Activated CD4-positive, alpha-beta T cell treated with anti-CD3 and anti-CD28 coated beads for 4 hours (primary cell): ENCODE measurements around the gene GOPC.
"Not testable (repeated sequence)": the region's sequence is repeated elsewhere in the genome, so short reads cannot be mapped to it uniquely, and the experiment has no call there.

Source experiments
- DNase-seq, 2 donors: peaks; one replicate each; pipeline ENCODE4 v3.0.0-alpha.2; 2020

The GOPC gene

DNA sequence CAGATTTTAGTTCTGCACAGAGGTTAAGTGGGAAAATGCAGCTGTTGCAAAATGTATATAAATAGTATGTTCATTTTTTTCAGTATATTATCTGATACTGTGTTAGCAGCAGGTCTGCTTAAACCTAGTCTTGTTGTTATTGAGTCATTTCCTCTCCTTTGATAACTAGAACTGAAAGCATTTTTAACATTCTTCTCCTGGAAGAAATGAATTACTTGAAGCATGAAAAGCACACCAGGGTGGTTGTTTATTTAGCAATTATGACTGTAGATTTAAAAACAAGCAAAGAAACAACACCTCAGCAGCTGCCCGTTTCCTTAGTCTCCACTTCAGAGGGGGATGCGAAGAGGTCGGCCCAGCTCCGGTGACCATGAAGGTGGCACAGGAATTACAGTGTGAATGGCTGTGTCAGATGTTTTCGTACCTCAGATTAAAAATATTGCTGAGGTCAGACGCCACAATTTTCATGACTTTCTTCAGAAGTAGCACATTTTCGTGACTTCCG, 53.5 kb downstream of the GOPC start:
- DNase-seq = peak; percentile 14 to 17

GRCh38 chr6:117547688-117548621, 54.4 kb downstream of the GOPC start:
- DNase-seq = peak; percentile 33 to 38

DNA sequence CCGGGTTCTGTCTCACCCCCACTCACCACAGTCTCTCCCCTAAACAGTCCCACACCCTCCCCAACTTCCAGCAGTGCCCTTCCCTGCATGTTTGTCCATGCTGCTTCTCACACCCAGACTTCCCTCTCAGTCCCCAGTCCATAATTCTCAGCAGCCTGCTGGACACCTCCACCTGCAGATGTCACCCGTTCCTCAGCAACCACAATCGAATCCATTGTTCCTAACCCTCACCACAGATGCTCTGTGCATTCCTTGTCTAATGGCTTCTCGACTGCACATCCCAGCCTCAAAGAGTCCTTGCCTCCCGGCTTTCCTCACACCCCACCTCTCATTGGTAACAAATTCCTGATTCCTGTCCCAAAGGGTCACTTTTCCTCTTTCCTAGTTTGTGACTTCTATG, 55.6 kb downstream of the GOPC start:
- DNase-seq = no peak

GRCh38 chr6:117545161-117545595, 57.1 kb downstream of the GOPC start:
- DNase-seq = no peak

GRCh38 chr6:117544716-117545115, 57.6 kb downstream of the GOPC start:
- DNase-seq = no peak

DNA sequence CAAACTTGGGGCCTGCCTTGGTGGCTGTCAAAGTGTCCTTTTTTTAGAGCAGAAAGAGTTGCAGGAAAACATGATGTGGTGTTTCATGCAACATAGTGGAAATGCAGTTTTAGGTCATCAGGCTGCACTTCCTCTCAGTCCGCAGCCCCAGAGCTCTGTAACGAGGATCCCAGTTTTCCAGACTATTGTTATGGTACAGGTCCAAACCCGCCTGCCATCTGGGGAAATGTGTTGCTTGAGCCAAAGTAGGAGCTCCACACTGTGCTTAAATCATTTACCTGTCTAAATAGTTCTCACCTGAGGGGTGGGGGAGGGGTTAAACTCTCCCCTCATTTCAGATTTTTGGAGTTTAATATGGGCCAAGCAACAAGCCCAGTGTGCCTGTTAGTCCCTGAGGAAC, 59.8 kb downstream of the GOPC start:
- no peak for DNase-seq

- no peak for DNase-seq
Measured at GRCh38 chr6:117540670-117541069, 61.6 kb downstream of the GOPC start.

DNA sequence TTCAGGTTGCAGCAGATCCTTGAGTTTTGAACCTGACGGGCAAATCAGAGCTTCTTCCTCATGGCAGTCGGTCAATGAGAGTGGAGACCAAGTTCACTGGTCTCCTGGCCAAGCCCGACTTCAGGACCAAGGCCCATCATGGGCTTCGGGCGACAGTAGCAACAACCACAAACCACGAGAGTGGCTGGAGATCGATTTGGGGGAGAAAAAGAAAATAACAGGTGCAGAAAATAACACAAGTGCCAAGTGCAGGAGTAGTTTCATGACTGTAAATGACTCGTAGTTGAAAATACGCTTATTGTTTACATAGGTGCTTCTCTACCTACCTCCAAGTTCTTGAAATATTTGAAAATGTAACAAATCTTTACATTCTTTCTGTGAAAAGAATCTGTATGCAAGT, 63.7 kb downstream of the GOPC start:
- no peak for DNase-seq

DNA sequence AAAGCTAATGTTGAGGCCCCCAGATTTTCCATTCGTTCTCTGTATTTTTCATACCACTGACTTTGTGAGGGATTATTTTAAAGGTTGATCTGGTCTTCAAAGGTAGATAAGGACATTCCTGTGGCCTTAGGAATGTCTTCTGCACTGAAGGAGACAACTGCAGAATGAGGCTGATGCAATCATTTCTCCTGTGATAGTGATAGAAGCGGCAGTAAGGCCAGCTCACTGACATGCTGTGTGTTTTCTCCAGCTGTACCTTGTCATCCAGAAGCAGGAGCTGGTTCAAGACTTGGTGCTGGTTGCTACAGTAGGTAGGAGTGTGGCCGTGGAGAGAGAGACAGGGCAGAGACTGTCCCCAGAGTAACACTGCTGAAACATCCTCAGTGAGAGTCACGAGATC, 66.0 kb downstream of the GOPC start:
- no peak for DNase-seq

- no peak for DNase-seq
Measured at GRCh38 chr6:117534974-117535373, 67.3 kb downstream of the GOPC start.

GRCh38 chr6:117533775-117534174, 68.5 kb downstream of the GOPC start:
- no peak for DNase-seq

DNA sequence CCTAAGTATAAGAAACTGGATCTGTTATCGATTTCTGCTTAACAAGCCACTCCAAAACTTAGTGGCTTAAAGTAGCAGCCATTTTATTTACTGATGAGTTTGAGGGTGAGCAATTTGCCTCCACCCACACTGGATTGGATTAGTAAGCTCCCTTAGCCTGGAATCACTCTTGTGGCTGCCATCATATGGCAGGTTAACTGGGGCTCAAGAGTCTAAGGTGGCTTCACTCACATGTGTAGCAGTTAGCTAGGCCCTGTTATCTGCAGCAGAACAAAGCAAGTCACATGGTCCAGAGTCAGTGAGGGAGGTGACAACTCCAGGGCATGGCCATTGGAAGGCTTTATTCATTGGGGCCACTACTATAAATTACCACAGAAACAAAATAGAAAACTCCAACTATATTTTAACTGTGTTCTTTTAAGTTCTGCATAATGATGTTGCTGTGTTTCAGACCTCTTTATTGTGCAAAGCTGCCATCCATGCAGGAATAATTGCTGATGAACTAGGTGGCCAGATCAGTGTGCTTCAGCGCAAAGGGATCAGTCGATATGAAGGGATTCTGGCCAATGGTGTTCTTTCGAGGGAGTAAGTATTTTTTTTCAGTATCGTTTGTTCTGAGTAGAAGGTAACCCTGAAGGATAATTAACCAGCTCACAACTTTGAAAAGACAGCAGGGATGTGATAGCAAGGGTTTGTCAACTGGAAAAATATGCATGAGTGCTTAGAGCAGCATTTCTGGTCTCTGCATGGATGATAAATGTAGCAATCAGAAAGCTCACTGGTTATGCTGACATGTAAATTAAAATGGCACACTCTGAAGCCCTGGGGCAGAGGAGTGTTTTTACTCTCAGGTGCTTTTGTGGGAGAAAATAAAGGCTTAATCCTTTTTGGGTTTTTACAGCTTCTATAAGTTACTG, 70.2 kb downstream of the GOPC start:
- DNase-seq = no peak

GRCh38 chr6:117531346-117531745, 71.0 kb downstream of the GOPC start:
- no peak for DNase-seq

- DNase-seq = no peak
Measured at GRCh38 chr6:117530467-117531242, 71.7 kb downstream of the GOPC start.

- no peak for DNase-seq
Measured at GRCh38 chr6:117525607-117526006, 76.7 kb downstream of the GOPC start.

DNA sequence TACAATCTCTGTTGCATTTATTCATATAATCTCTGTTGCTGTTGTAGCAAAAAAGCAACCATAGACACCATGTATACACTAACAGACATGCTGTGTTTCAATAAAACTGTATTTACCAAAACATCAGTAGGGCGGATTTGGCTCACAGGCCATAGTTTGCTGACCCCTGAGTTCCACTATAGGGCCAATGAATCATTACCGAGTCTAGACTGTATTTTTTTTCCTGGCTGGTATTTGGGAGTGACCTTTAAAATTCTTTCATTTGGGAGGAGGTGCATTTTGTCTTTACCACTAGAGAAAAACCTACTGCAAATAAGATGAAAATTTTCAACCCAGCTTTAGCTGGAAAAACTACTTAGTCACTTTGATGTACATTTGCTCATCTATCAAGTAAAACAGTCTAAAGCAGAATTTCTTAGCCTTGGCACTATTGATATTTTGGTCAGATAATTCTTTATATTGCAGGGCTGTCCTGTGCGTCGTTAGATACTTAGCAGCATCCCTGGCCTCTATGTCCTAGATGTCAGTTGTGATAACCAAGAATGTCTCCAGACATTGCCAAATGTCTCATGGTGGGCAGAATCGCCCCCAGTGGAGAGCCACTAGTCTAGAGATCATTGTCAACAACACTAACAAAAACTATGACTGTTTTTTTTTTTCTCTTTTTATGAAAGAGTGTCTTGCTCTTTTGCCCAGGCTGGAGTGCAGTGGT, 80.4 kb downstream of the GOPC start:
- DNase-seq = no peak

DNA sequence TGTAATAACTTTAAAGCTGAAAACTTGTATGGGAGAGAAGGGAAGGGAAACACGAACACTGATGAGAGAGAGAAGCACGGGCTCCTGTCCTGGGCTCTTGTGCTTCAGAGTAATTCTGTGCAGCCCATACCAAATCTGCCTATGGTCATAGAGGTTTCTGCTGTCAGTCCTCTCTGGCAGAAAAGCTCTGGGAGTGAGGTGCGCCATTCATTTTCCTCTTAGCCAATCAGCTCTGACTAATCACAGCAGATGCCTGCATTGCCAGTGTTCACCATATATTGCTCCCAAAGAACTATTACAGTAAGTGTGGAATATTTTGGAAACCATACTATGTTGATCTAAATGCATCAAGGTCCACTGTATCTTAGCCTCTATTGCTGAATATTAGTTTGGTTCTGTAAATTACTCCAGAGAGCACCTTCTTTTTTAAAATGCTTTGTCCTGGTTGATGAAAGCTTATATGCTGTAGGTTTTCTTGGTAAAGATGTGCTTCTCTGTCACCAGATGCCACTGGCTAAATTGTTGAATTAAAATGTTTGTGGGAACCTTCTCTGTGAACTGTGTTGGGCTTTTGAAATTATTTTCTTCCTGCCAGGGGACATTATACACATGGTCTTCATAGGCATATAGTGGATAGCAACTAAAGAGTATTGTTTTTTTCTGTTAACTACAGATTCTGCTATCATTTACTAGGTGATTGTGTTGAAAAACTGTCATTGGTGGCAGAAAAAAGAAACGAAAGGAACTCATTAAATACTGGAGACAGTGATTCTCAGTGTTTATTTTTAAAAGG, 81.5 kb downstream of the GOPC start:
- no peak for DNase-seq

GRCh38 chr6:117518870-117519269, 83.4 kb downstream of the GOPC start:
- no peak for DNase-seq

DNA sequence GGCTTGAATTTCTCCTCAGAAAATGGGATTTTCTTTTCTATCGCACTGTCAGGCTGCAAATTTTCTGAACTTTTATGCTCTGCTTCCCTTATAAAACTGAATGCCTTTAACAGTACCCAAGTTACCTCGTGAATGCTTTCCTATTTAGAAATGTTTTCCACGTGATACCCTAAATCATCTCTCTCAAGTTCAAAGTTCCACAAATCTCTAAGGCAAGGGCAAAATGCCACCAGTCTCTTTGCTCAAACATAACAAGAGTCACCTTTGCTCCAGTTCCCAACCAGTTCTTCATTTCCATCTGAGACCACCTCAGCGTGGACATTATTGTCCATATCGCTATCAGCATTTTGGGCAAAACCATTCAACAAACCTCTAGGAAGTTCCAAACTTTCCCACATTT, 84.3 kb downstream of the GOPC start:
- not testable (repeated sequence) for DNase-seq

DNA sequence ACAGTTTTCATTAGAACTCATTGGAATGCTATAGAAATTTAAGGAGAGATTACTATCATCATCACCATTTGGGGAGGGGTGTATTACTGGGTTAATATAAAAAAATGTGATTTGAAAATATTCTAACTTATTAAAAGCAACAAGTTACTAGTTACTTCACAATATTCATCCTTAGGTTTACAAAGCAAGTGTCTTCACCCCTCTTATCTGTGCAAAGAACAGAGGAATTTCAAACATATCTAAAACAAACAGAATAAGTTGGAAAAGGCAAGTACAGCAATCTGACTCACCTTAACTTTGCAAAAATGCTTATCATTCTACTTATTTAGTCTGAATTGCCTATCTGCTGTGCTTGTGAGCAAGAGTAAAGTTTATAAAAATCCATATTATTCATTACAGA, 87.0 kb downstream of the GOPC start:
- DNase-seq = no peak

- no peak for DNase-seq
Measured at GRCh38 chr6:117514655-117515054, 87.7 kb downstream of the GOPC start.
